AG10803 (cell line): ENCODE results near the gene STIM1.

Experiments
- DNase-seq: peaks from one replicate; pipeline ENCODE4 v3.0.0; 2010; ENCODE audit warnings: low read depth
- H3K4me3 ChIP-seq: 2 replicates; pipeline ENCODE4 v1.5.1; 2011; ENCODE audit warnings: mild to moderate bottlenecking, low read length, control low read depth
- CTCF ChIP-seq: conservative IDR thresholded peaks from 2 replicates; pipeline ENCODE4 v1.5.1; 2011; ENCODE audit warnings: mild to moderate bottlenecking, low read length, control low read depth, inconsistent platforms

Gene STIM1

GRCh38 chr11:4072668-4073285 is 217.3 kb downstream of the STIM1 start:
- peak; percentile 75 for DNase-seq

GRCh38 chr11:4074266-4074665 is 218.8 kb downstream of the STIM1 start:
- TF ChIP-seq CTCF = no peak
- H3K4me3 ChIP-seq = no peak overlapping the region
- no peak for DNase-seq

More at GRCh38 chr11:4072668-4073285, 217.3 kb downstream of the STIM1 start:
- TF ChIP-seq CTCF = peak; percentile 92
- H3K4me3 ChIP-seq = no peak overlapping the region

GRCh38 chr11:4076774-4077173 is 221.3 kb downstream of the STIM1 start:
- no peak for TF ChIP-seq CTCF
- DNase-seq = no peak
- H3K4me3 ChIP-seq = no peak overlapping the region

GRCh38 chr11:4083198-4083597 is 227.7 kb downstream of the STIM1 start:
- H3K4me3 ChIP-seq = no peak overlapping the region
- DNase-seq = no peak
- no peak for TF ChIP-seq CTCF

- DNase-seq = no peak
- no peak overlapping the region for H3K4me3 ChIP-seq
- no peak for TF ChIP-seq CTCF
Observed at GRCh38 chr11:4084406-4085125, 229.1 kb downstream of the STIM1 start.

- no peak overlapping the region for H3K4me3 ChIP-seq
- no peak for DNase-seq
- no peak for TF ChIP-seq CTCF
Observed at GRCh38 chr11:4085575-4085974, 230.1 kb downstream of the STIM1 start.
